NCI-H2171 treated with DMSO at 0.1 percent for 48 hours (cell line): ENCODE data around the gene EHBP1.
A peak's percentile ranks its signal among the peaks of the same experiment; 100 is the strongest.
"Not testable (repeated sequence)": the region's sequence is repeated elsewhere in the genome, so short reads cannot be mapped to it uniquely, and the experiment has no call there.

Experiments
- DNase-seq: peaks from one replicate; lab custom pipeline; 2025; lab: John Stamatoyannopoulos, UW

The EHBP1 gene

DNA sequence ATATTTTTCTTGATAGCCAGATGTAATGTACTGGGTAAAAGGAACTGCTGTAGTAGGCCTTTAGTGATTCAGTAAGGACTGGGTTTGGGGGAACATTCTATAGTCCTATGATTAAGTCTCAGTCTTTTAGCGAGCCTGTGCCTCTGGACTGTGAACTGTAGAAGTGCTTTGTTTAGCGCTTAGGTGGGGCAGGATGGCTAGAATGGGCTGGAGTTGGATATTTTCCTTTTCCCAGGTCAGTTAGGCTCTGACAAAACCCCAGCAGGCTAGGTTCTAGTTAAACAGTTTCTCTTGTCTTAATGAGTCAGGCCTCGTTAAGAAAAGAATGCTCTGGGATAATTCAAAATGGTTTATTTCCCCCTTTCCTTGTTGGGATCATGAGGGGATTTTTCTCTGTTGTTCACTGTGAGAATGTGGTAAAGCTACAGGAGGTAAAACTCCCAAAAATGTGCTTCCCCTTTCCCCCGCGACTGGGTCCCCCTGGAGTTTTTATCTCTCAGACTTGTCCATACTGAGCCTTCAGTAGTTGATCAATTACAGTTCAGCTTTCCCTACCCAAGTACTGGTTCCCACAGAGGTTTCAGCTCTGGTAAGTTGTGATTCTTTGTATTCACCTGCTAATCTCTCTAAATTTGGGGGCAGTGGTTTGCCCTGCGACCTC lies 31.5 kb downstream of the EHBP1 start:
- no peak for DNase-seq

- DNase-seq, result no peak
Measured at GRCh38 chr2:62738981-62739936, 33.7 kb downstream of the EHBP1 start.

DNA sequence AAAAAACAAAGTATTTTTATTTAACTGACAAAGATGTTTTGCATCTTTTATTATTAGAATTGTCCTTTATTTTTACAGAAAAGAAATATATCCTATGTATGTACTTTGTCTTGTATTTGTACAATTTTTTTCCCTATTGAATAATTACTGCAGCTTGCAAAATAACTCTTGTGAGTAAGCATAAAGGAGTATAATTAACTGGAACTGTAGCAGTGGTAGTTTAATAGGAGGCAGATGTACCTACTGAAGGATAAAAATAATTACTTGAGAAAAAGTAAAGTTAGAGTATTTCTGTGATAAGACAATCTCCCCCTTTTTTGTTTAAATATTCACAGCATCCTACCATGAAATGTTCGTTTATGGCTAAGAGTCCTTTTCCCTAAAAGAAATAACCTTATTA lies 34.7 kb downstream of the EHBP1 start:
- no peak for DNase-seq

DNA sequence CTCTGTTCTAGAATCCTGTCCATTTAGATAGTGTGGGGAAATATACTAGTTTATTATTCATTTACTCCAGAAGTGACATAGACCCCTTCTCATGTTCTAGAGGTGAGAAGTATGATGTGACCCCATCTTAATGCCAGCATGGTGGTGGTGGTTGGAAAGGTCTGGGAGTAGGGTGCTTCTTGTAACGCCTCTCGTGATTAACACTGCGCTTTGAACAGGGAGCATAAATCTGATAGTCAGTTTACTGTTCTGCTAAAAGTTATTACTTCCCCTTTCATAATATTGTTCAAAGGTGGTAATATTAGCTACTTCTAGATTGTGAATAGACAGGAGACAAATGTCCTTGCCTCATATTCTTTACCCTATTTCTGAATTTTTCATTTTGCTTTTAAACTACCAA lies 35.6 kb downstream of the EHBP1 start:
- DNase-seq, result no peak

GRCh38 chr2:62741954-62742722 lies 36.6 kb downstream of the EHBP1 start:
- no peak for DNase-seq

- no peak for DNase-seq
Measured at GRCh38 chr2:62743506-62743905, 38.0 kb downstream of the EHBP1 start.

DNA sequence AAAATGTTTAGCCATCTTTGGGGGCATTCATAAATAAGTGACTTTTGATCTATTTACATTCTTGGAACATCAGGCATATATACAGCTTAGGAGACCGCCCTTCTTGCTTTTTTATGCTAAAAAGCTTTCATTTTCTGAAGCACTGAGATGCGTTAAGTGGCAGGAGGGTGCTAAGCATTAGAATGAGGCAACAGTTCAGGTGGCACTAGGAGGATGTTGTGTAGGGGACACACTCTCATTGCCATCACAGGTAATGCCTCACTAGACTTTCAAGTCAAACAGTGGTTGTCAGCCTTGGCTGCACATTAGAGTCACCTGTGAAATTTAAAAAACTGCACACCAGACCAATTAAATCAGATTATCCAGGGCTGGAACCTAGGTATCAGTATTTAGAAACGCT lies 39.1 kb downstream of the EHBP1 start:
- no peak for DNase-seq

GRCh38 chr2:62745891-62746481 lies 40.5 kb downstream of the EHBP1 start:
- no peak for DNase-seq

DNA sequence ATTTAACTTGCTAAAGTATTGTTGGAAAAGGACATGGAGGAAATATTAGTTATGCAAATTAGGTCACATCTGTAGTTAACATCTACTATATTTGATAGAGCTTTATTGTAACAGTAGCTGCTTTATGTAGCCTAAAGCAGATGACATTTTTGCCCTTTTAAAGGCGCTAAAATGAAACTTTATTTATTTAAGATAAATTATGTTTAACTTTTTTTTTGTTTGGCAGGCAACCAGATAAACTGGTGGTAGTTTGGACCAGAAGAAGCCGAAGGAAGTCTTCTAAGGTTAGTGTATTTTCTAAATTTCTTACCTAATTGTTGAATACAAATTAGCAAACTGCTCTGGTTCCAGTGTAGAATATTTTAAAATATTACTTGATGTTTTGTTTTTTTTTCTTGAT lies 41.7 kb downstream of the EHBP1 start:
- no peak for DNase-seq

- no peak for DNase-seq
Measured at GRCh38 chr2:62747876-62748275, 42.4 kb downstream of the EHBP1 start.

DNA sequence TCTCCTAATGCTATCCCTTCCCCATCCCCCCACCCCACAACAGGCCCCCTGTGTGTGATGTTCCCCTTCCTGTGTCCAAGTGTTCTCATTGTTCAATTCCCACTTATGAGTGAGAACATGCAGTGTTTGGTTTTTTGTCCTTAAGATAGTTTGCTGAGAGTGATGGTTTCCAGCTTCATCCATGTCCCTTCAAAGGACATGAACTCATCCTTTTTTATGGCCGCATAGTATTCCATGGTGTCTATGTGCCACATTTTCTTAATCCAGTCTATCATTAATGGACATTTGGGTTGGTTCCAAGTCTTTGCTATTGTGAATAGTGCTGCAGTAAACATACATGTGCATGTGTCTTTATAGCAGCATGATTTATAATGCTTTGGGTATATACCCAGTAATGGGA lies 43.6 kb downstream of the EHBP1 start:
- not testable (repeated sequence) for DNase-seq

- DNase-seq, result no peak
Measured at GRCh38 chr2:62757029-62757428, 51.5 kb downstream of the EHBP1 start.

GRCh38 chr2:62760026-62760425 lies 54.5 kb downstream of the EHBP1 start:
- DNase-seq, result no peak

DNA sequence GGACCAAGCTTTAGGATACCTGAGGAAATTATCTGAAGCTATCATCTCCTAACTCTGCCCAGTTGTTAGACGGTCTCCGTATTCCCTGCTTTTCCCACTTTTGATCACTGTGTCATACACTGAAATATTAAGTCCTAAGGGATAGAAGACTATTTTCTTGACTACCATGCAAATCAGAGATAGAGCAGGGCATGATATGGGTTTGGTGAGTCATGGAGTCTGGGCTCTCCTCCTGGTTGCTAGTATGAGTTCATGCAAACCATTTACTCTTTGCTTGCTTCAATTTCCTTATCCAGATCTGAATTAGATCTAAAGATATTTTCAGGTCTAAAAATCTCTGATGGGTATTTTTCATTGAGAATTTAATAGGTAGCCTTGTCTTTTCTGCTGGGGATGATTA lies 55.0 kb downstream of the EHBP1 start:
- no peak for DNase-seq

DNA sequence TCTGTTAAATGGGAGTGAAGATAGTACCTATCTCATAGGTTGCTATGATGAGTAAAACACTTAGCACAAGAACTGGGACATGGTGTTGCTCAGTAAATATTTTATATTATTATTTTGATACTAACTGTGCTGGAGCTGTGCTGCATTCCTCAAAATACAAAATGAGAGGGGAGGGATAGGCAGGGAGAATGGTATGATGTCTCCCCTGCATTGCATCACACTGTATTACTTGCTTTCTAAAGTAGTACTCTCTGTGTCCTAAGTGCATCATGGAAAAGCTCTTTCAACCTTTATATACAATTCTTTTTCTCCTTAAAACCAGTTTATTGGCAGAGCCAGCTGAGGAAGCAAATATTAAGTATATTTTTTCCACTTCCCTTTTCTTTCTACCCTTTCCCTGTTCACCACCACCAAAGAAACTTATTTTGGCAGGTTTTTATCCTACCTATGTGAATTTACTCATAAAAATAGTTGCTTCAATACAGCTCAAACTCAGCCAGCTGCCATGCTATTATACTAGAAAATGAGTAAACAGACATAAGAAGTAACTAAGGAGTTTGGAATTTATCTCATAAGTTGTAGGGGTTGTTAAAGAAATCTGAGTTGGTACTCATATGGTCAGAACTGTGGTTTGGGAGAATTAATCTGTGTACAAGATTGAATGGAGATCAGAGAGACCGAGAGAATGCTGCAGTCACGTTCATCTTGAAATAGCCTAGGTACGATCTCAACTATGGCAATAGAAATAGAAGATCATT lies 60.3 kb downstream of the EHBP1 start:
- DNase-seq, result no peak

DNA sequence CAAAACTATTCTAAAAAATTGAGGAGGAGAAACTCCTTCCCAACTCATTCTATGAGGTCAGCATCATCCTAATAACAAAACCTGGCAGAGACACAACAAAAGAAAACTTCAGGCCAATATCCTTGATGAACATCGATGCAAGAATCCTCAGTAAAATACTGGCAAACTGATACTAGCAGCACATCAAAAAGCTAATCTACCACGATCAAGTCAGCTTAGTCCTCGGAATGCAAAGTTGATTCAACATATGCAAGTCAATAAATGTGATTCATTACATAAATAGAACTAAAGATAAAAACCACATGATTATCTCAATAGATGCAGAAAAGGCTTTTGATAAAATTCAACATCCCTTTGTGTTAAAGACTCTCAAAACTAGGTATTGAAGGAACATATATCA lies 63.1 kb downstream of the EHBP1 start:
- no peak for DNase-seq

DNA sequence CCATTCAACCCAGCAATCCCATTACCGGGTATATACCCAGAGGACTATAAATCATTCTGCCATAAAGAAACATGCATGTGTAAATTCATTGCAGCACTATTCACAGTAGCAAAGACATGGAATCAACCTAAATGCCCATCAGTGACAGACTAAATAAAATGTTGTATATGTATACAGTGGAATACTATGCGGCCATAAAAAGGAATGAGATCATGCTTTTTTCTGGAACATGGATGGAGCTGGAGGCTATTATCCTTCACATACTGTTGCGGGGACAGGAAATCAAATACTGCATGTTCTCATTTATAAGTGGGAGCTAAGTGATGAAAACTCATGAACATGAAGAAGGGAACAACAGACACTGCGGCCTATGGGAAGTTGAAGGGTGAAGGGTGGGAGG lies 65.1 kb downstream of the EHBP1 start:
- DNase-seq, result no peak

- peak; percentile 9 for DNase-seq
Measured at GRCh38 chr2:62774555-62775366, 69.2 kb downstream of the EHBP1 start.

- no peak for DNase-seq
Measured at GRCh38 chr2:62775367-62775668, 69.8 kb downstream of the EHBP1 start.

DNA sequence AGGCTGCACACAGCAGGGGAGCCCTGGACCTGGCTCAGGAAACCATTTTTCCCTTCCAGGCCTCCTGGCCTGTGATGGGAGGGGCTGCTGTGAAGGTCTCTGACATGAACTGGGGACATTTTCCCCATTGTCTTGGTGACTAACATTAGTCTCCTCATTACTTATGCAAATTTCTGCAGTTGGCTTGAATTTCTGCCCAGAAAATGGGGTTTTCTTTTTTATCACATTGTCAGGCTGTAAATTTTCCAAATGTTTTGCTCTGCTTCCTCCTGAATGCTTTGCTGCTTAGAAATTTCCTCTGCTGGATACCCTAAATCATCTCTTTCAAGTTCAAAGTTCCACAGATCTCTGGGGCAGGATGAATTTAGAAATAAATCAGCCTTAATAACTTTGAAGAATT lies 78.2 kb downstream of the EHBP1 start:
- DNase-seq, result no peak

DNA sequence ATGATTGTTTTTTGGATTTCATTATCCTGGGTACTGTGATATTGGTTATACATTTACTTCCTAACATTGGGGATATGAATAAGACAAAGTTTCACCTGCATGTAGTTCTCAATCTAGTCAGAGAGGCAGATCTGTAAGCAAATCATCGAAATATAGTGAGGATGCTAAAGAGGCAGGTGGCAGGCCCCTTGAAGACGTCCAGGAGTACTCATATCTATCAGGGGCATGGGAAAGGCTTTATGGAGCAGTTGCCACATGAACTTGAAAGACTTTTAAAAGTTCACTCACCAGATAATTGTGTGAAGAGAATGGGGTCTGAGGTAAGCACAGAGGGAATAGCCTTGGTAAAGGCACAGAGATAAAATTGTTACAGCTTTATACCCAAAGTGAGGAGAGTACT lies 78.8 kb downstream of the EHBP1 start:
- DNase-seq, result no peak
